Measurements from ENCODE around the gene GPSM1.
A peak's percentile ranks its signal among the peaks of the same experiment; 100 is the strongest.

GPSM1 gene

GRCh38 chr9:136361754-136362449 is 34.6 kb downstream of the GPSM1 start:
- DNase-seq (ENCODE audit: low read depth) = no peak

GRCh38 chr9:136362450-136362784 is 35.1 kb downstream of the GPSM1 start:
- DNase-seq (ENCODE audit: low read depth) = no peak

GRCh38 chr9:136363106-136363948 is 36.0 kb downstream of the GPSM1 start, which contains the start of gene DNLZ:
Gene DNLZ, minus strand, starts transcription at chr9:136363744. Its CDS starts 30 bp downstream, at chr9:136363714.
- DNase-seq (ENCODE audit: low read depth) = peak; percentile 92

GRCh38 chr9:136363949-136364748 is 36.8 kb downstream of the GPSM1 start:
- DNase-seq (ENCODE audit: low read depth) = no peak

- no peak for DNase-seq (ENCODE audit: low read depth)
These were observed 37.8 kb downstream of the GPSM1 start for GRCh38 chr9:136364942-136365774.

- DNase-seq (ENCODE audit: low read depth) = no peak
These were observed 38.5 kb downstream of the GPSM1 start for GRCh38 chr9:136365775-136366222.

- no peak for DNase-seq (ENCODE audit: low read depth)
These were observed 39.5 kb downstream of the GPSM1 start for GRCh38 chr9:136366826-136367225.

- no peak for DNase-seq (ENCODE audit: low read depth)
These were observed 40.2 kb downstream of the GPSM1 start for GRCh38 chr9:136367296-136368145.

GRCh38 chr9:136368190-136368589 is 40.9 kb downstream of the GPSM1 start:
- no peak for DNase-seq (ENCODE audit: low read depth)

GRCh38 chr9:136370037-136370436 is 42.7 kb downstream of the GPSM1 start:
- no peak for DNase-seq (ENCODE audit: low read depth)

GRCh38 chr9:136370687-136371532 is 43.6 kb downstream of the GPSM1 start:
- no peak for DNase-seq (ENCODE audit: low read depth)

GRCh38 chr9:136371533-136371880 is 44.2 kb downstream of the GPSM1 start:
- no peak for DNase-seq (ENCODE audit: low read depth)

- no peak for DNase-seq (ENCODE audit: low read depth)
These were observed 44.7 kb downstream of the GPSM1 start for GRCh38 chr9:136372006-136372405.

- DNase-seq (ENCODE audit: low read depth) = no peak
These were observed 45.4 kb downstream of the GPSM1 start for GRCh38 chr9:136372561-136373299.

- no peak for DNase-seq (ENCODE audit: low read depth)
These were observed 46.2 kb downstream of the GPSM1 start, which contains the start of gene CARD9 for GRCh38 chr9:136373300-136374182. Gene CARD9, minus strand, starts transcription at chr9:136373669. Its CDS starts 1,591 bp downstream, at chr9:136372078.

- no peak for DNase-seq (ENCODE audit: low read depth)
These were observed 46.8 kb downstream of the GPSM1 start for GRCh38 chr9:136374183-136374575.

GRCh38 chr9:136375096-136375495 is 47.8 kb downstream of the GPSM1 start:
- DNase-seq (ENCODE audit: low read depth) = no peak

- no peak for DNase-seq (ENCODE audit: low read depth)
These were observed 49.1 kb downstream of the GPSM1 start for GRCh38 chr9:136376457-136376856.

All from activated T-cell treated with anti-CD3 and anti-CD28 coated beads for 1 hour (primary cell).